ENCODE data around the gene CD9.
"Not testable (repeated sequence)": the region's sequence is repeated elsewhere in the genome, so short reads cannot be mapped to it uniquely, and the experiment has no call there.

Gene CD9, protein sequence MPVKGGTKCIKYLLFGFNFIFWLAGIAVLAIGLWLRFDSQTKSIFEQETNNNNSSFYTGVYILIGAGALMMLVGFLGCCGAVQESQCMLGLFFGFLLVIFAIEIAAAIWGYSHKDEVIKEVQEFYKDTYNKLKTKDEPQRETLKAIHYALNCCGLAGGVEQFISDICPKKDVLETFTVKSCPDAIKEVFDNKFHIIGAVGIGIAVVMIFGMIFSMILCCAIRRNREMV

GRCh38 chr12:6200256-6201212 lies at the start of gene CD9:
Gene CD9, plus strand, starts transcription at chr12:6200400. Its CDS starts 100 bp downstream, at chr12:6200500.
- DNase-seq, result no peak
- TF ChIP-seq POLR2A (IDR thresholded peaks at IDR 0.05; ENCODE audit: low read length) (no peak), GATA1 (IDR thresholded peaks at IDR 0.05; ENCODE audit: low read depth, low read length) (no peak)

- no peak for DNase-seq
- TF ChIP-seq GATA1 (IDR thresholded peaks at IDR 0.05; ENCODE audit: low read depth, low read length), result no peak
Observed at GRCh38 chr12:6154730-6155459, 45.3 kb upstream of the CD9 start.

DNA sequence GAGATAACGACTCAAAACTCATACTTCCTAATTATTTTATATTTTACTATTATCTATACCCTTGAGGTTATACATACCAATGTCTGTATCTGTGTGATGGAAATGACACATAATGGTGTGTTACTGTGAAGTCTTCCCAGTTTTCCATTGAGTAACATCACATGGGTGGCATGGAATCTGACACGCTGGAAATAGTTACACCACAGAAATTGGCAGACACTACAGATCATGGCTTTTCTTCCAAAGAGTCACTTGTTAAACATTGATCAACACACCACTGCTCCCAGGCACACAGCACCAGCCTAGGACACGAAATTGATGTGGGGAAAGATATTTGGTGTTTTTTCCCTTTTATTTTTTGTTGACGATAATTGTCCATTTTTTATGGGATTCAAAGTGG lies 42.7 kb upstream of the CD9 start:
- no peak for TF ChIP-seq POLR2A (IDR thresholded peaks at IDR 0.05; ENCODE audit: low read length)
- TF ChIP-seq GATA1 (IDR thresholded peaks at IDR 0.05; ENCODE audit: low read depth, low read length), result no peak
- no peak for DNase-seq

DNA sequence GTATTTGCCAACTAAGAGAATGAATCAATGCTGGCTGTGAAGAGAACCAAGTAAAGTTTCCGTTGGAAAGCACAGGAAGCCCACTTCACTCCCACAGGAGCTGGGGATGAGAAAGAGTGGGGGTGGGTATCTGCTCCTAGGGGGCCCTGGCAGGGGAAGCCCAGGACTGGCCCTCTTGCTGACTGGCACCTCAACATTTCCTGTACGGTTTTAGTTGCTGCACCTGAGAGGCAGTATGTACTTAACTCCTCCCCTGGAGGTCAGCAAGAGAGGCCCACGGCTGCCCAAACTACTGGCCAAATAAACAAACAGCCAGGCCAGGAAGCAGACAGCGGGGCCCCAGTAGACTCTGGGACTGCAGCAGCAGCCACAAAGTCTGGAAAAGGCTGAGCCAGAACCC lies 41.9 kb upstream of the CD9 start:
- TF ChIP-seq POLR2A (IDR thresholded peaks at IDR 0.05; ENCODE audit: low read length) (no peak), GATA1 (IDR thresholded peaks at IDR 0.05; ENCODE audit: low read depth, low read length) (no peak)
- no peak for DNase-seq

- TF ChIP-seq GATA1 (IDR thresholded peaks at IDR 0.05; ENCODE audit: low read depth, low read length), result no peak
- no peak for TF ChIP-seq POLR2A (IDR thresholded peaks at IDR 0.05; ENCODE audit: low read length)
- no peak for DNase-seq
Observed at GRCh38 chr12:6158749-6159148, 41.5 kb upstream of the CD9 start.

DNA sequence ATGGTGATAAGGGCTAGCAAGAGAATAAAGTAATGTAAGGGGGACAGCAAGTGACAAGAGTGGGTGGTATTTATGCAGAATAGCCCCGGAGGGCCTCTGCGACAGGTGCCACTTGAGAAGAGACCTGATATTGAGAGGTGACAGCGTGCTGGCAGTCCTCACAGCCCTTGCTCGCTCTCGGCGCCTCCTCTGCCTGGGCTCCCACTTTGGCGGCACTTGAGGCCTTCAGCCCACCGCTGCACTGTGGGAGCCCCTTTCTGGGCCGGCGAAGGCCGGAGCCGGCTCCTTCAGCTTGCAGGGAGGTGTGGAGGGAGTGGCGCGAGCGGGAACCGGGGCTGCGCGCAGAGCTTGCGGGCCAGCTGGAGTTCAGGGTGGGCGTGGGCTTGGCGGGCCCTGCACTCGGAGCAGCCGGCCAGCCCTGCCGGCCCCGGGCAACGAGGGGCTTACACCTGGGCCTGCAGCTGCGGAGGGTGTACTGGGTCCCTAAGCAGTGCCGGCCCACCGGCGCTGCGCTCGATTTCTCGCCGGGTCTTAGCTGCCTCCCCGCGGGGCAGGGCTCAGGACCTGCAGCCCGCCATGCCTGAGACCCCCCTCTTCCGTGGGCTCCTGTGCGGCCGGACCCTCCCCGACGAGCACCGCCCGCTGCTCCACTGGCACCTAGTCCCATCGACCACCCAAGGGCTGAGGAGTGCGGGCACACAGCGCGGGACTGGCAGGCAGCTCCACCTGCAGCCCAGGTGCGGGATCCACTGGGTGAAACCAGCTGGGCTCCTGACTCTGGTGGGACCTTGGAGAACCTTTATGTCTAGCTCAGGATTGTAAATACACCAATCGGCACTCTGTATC lies 40.8 kb upstream of the CD9 start:
- DNase-seq, result not testable (repeated sequence)

- not testable (repeated sequence) for DNase-seq
Observed at GRCh38 chr12:6160049-6160649, 40.1 kb upstream of the CD9 start.

GRCh38 chr12:6161124-6161882 lies 38.9 kb upstream of the CD9 start:
- no peak for DNase-seq
- no peak for TF ChIP-seq POLR2A (IDR thresholded peaks at IDR 0.05; ENCODE audit: low read length)
- no peak for TF ChIP-seq GATA1 (IDR thresholded peaks at IDR 0.05; ENCODE audit: low read depth, low read length)

DNA sequence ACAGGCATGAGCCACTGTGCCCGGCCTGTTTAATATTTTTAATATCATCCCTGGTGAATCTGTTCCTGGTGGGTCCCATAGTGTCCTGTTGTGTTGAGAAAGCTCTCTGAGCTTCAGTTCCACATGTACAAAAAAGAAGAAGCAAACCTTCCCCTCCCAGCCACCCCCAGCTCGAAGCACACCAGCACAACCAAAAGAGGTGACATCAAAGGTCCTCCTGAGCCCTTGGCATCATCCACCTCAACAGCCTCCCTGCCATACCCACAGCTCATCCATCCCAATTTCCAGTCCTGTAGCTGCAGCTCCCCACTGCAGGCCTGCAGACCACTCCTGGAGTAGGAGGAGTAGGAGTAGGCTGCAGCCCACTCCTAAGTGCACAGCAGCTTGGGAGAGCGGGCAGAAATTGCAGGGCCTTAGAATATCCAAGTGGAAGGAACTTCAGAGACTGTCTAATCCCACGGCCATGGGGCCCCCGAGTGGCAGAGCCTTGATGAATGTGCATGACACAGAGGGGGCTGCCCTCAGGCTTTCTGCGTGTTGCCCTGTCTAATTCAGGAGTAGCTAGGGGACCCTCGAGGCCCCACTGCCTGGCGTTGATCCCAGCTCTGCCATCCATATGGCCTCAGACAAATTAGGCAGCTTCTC lies 36.7 kb upstream of the CD9 start:
- no peak for DNase-seq
- TF ChIP-seq GATA1 (IDR thresholded peaks at IDR 0.05; ENCODE audit: low read depth, low read length), result no peak
- TF ChIP-seq POLR2A (IDR thresholded peaks at IDR 0.05; ENCODE audit: low read length), result no peak

DNA sequence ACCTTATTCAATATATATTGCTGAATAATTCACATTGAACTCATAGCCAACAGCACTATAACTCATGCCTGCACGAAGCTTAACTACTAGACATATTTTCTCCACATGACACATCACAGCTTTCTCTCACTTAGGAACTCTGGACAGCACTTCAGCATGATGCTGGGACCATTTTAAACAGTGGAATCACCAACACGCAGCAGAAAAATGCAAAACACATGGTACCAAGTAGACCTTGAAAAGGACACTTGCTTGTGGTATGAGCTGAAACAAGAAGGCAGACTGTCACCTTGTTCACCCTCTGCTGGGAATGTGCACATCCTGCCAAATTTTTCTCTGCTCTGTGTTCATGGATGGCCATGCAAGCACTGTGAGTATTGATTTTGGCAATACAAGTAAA lies 34.8 kb upstream of the CD9 start:
- DNase-seq, result no peak
- no peak for TF ChIP-seq GATA1 (IDR thresholded peaks at IDR 0.05; ENCODE audit: low read depth, low read length)
- no peak for TF ChIP-seq POLR2A (IDR thresholded peaks at IDR 0.05; ENCODE audit: low read length)

- no peak for DNase-seq
- TF ChIP-seq GATA1 (IDR thresholded peaks at IDR 0.05; ENCODE audit: low read depth, low read length), result no peak
- TF ChIP-seq POLR2A (IDR thresholded peaks at IDR 0.05; ENCODE audit: low read length), result no peak
Observed at GRCh38 chr12:6166808-6167207, 33.4 kb upstream of the CD9 start.

All from erythroblast (primary cell).